Pancreas (tissue), 10 donors: ENCODE results near the gene ERF. TPM values are rescaled to one million over a fixed set of nuclear protein-coding genes. Genes with fewer than 3 reads are reported as not detected.

Experiments used
- ATAC-seq, 4 donors: fragments of 200-7000 bp; cut with Tn5 transposase; one replicate each; pipeline versions ENCODE4 v1.8.0 to v1.9.1; 2020; ENCODE audit warnings: mild to moderate bottlenecking in 4 of 4, moderate library complexity in 4 of 4
- DNase-seq, 6 donors: peaks; one replicate each; pipeline ENCODE4 v3.0.0-alpha.2; 2020
- FAIRE-seq: peaks from 2 replicates; lab custom pipeline; 2012; peaks lifted over from hg19 to GRCh38; lab: Jason Lieb, UNC
- H3K27ac ChIP-seq, 4 donors: fragments of 200-600 bp; sonication (generic); 1 replicate in 3 of 4; 2 replicates in 1 of 4; pipeline versions ENCODE4 v1.5.0 to v1.8.0; 2020
- H3K27me3 ChIP-seq, 4 donors: fragments of 200-600 bp; one replicate each; pipeline ENCODE4 v1.8.0; 2021
- H3K36me3 ChIP-seq, 3 donors: fragments of 200-600 bp; sonication (generic) in 1 of 3; one replicate each; pipeline versions ENCODE4 v1.5.0 to v1.8.0; 2020 to 2021
- H3K4me1 ChIP-seq, 3 donors: fragments of 200-600 bp; one replicate each; pipeline ENCODE4 v1.8.0; 2021
- H3K4me3 ChIP-seq, 4 donors: fragments of 200-600 bp; sonication (generic) in 2 of 4; one replicate each; pipeline versions ENCODE4 v1.5.0 to v1.8.0; 2020 to 2021
- H3K9me3 ChIP-seq, 4 donors: fragments of 200-600 bp; one replicate each; pipeline ENCODE4 v1.8.0; 2021
- WGBS, 2 donors: extraction: QIAGEN DNeasy Blood & Tissue Kit; methylation state at CpG; one replicate each; pipeline ENCODE4 v1.1.7; 2013; 5-methylcytosine and 5-hydroxymethylcytosine counted together
- intact Hi-C, 3 donors: fragments of 100-400 bp; cut with DNase I; formaldehyde crosslinking; loops; one replicate each; pipeline versions ENCODE4 v1.11.1 to v1.14.2; 2022
- polyA plus RNA-seq, 2 donors: library from polyadenylated mRNA; stranded (reverse); fragments of 200-250 nt; gene quantifications; one replicate each; pipeline ENCODE4 v1.2.3, GENCODE V29; 2013
- total RNA-seq, 6 donors: library from RNA; stranded (reverse); fragmentation: NEBNext Ultra II Directional in 4 of 6; extraction: Animal tissue kit (Norgen Biotek cat#: 25700) in 4 of 6; gene quantifications; one replicate each; pipeline versions ENCODE4 v1.2.1 to v1.2.4, GENCODE V29; 2021 to 2023
- TF ChIP-seq, protein P1 (sequence below), 4 donors: fragments of 200-600 bp; sonication (generic) in 3 of 4; IDR thresholded peaks; one replicate each; pipeline versions ENCODE4 v1.5.0 to v1.8.0; 2021; ENCODE audit warnings: antibody characterized with exemption in 4 of 4
- donor health status: healthy with polysubstance abuse.
- donor health status: DM: no; HTN: no; CAD: no; lungs with moderate emphysema.
- donor health status: DM: no; HTN: no; CAD: no.
- donor health status: control.
- donor health status: control.
- donor health status: Bipolar disorder and iron deficiency.
- donor health status: DM: yes; HTN: yes; CAD: no.
- donor health status: DM: no; HTN: no; CAD: no.
- donor health status: DM: no; HTN: no; CAD: no.
- donor health status: DM: yes; HTN: yes; CAD: no.

Gene ERF
- total and polyA plus RNA-seq, 8 donors: 20.5 to 48.5 (median 22.9) TPM

DNA sequence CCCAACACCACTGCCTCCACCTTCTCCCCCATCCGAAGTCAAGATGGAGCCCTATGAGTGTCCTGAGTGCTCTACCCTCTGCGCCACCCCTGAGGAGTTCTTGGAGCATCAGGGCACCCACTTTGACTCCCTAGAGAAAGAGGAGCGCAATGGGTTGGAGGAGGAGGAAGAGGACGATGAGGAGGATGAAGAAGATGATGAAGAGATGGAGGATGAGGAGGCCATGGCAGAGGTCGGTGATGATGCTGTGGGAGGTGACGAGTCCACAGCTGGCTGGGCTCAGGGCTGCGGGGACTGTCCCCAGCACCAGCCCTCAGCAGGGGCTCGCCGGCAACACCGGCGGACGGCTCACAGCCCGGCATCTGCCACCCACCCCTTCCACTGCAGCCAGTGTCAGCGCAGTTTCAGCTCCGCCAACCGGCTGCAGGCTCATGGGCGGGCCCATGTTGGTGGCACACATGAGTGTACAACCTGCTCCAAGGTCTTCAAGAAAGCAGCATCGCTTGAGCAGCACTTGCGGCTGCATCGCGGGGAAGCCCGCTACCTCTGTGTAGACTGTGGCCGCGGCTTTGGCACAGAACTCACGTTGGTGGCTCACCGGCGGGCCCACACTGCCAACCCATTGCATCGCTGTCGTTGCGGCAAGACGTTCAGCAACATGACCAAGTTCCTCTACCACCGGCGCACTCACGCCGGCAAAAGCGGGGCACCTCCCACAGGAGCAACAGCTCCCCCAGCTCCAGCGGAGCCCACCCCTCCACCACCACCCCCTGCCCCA lies 29.8 kb downstream of the ERF start:
- Histone ChIP-seq H3K27ac (no peak overlapping the region), H3K4me1 (peaks cover 0 to 8% (median 0%) of the 10 kb centered on the region in 3 donors), H3K36me3 (peaks cover 3 to 30% (median 22%) of the 10 kb centered on the region in 3 donors), H3K27me3 (no peaks in the 10 kb centered on the region), H3K9me3 (no peaks in the 10 kb centered on the region), H3K4me3 (no peak overlapping the region)
- TF ChIP-seq, protein P1, sequence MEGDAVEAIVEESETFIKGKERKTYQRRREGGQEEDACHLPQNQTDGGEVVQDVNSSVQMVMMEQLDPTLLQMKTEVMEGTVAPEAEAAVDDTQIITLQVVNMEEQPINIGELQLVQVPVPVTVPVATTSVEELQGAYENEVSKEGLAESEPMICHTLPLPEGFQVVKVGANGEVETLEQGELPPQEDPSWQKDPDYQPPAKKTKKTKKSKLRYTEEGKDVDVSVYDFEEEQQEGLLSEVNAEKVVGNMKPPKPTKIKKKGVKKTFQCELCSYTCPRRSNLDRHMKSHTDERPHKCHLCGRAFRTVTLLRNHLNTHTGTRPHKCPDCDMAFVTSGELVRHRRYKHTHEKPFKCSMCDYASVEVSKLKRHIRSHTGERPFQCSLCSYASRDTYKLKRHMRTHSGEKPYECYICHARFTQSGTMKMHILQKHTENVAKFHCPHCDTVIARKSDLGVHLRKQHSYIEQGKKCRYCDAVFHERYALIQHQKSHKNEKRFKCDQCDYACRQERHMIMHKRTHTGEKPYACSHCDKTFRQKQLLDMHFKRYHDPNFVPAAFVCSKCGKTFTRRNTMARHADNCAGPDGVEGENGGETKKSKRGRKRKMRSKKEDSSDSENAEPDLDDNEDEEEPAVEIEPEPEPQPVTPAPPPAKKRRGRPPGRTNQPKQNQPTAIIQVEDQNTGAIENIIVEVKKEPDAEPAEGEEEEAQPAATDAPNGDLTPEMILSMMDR (IDR thresholded peaks at IDR 0.05): no peak
- WGBS, 2 donors: 94% methylated on average over 37 of the region's 37 CpGs
- ATAC-seq (no peak), FAIRE-seq (no peak), DNase-seq (no peak)
- intact Hi-C loops: no loop called here

- WGBS, 2 donors: 1 to 2% methylated on average over 6 of the region's 6 CpGs
- peak overlapping the region; percentile 54 to 89 (median 80) for H3K4me3 ChIP-seq
- no peak for DNase-seq
- peaks cover 3 to 15% (median 14%) of the 10 kb centered on the region in 3 donors for H3K36me3 ChIP-seq
- no peak for ATAC-seq
- TF ChIP-seq, protein P1 (IDR thresholded peaks at IDR 0.05): no peak
- intact Hi-C loops: no loop called here
- peak overlapping the region in 2 of 4 donors; percentile 47 to 80 for H3K27ac ChIP-seq
- peaks cover 5 to 29% (median 8%) of the 10 kb centered on the region in 3 donors for H3K4me1 ChIP-seq
- no peak for FAIRE-seq
- H3K27me3 ChIP-seq: no peaks in the 10 kb centered on the region
- H3K9me3 ChIP-seq: no peaks in the 10 kb centered on the region
These were observed 34.2 kb downstream of the ERF start for GRCh38 chr19:42220751-42221097.

DNA sequence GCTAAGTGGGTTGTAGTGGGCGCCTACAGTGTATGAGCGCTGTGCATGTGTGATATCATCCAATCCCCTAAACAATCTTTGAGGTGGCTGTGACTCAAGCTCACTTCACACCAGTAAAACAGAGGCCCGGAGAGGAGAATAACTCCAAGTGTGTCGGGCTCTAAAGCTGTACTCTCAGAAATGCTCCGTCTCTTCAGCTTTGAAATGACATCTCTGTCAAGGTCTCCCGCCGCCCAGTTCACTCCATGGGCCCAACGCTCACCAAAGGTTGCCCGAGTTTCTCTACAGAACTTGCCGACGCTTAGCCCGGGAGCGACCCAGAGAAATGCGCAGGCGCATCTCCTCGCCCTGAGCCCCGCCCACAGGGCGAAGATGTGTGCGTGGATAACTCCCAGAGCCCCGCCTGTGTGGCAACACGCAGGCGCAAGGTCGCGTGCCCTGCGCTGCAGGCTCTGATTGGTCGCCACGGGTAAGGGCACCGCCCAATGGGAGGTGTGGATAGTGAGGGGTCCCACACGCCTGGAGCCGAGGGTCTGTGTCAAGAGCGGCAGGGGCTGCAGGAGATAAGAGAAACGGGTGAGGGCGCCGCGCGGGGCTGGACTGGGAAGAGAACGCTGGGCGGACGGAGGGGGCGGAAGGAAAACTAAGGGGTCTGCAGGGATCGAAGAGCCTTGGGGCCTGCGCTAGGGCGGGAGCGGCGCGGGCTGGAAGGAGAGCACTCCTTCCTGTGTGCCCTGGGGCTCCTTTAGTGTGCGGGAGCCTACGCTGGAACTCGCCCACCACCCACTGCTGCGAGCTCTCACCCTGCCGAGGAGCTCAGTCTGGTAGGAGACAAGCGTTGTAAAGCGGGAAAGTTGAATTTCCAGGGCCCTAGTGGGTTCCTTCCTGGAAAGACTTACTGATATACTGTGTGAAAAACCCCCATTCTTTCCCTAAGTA lies 34.8 kb downstream of the ERF start, which contains the start of gene ZNF526:
Gene ZNF526 (plus strand): TSS at position 501 of the 939 bp plus-strand sequence. CDS start 4,092 bp downstream, outside the sequence.
- Histone ChIP-seq H3K9me3 (no peaks in the 10 kb centered on the region), H3K27me3 (no peaks in the 10 kb centered on the region), H3K4me3 (peak within 1 kb of the TSS; percentile 54 to 89 (median 80)), H3K27ac (peak within 1 kb of the TSS; percentile 20 to 80 (median 61)), H3K4me1 (peaks cover 5 to 35% (median 14%) of the 10 kb centered on the region in 3 donors), H3K36me3 (peaks cover 2 to 9% (median 8%) of the 10 kb centered on the region in 3 donors)
- TF ChIP-seq, protein P1 (IDR thresholded peaks at IDR 0.05): no peak
- ATAC-seq: peak; percentile 79 to 89 (median 85)
- intact Hi-C loops: no loop called here
- DNase-seq: peak; percentile 95 to 99 (median 96)
- 0 to 1% methylated on average over 52 to 53 of the region's 53 CpGs for WGBS, 2 donors
- peak; percentile 68 for FAIRE-seq

DNA sequence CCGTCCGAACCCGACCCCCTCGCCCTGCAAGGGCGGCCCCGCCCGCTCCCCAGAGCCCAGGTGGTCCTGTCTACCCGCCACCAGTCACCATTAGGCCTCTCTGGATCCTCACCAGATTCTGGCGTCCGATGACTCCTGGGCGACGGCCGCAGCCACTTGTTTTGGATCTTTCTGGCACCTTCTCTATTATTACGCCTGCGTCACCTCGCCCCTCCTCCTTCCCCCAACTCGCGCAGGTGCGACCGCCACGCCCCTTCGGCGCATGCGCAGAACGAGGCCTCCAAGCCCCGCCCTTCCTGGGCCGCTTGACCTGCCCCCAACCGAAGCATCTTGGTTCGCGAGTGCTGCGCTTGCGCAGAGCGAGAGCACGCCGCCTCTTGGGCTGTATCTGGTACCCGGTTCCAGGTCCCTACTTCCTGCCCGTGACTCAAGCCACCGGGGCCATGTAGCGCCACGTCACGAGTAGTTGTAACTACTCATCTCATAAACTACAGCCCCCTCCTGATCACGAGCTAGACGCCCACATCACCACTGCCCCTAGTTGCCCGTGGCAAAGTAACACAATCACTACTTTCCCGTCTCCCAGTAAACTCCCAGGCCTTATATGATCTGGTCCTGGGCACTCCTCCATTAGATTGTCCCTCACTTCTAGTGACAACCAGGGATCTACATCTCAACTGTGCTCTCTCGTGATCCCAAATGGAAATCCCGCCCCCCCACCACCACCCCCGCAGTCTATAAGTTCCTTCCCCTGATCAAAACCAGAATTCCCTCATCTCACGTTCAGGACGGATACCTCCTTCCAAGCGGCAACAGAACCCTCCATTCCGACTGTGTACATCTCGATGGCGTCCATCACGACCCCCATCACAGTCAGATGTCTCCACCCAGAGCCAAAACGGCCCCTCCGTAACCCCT lies 37.1 kb downstream of the ERF start, which contains the start of gene DEDD2:
Gene DEDD2 (minus strand): TSS at position 158 of the 918 bp plus-strand sequence. CDS start 670 bp downstream, outside the sequence.
- FAIRE-seq (peak; percentile 29), ATAC-seq (peak; percentile 75 to 80 (median 79))

More for the DNA sequence above, 37.1 kb downstream of the ERF start, which contains the start of gene DEDD2:
- Histone ChIP-seq H3K4me1 (peaks cover 5 to 39% (median 15%) of the 10 kb centered on the region in 3 donors), H3K9me3 (no peaks in the 10 kb centered on the region), H3K27ac (peak within 1 kb of the TSS; percentile 82 to 98 (median 90)), H3K36me3 (peaks cover 0 to 6% (median 0%) of the 10 kb centered on the region in 3 donors), H3K27me3 (no peaks in the 10 kb centered on the region), H3K4me3 (peak within 1 kb of the TSS; percentile 47 to 75 (median 68))
- peak; percentile 97 to 100 (median 100) for DNase-seq
- intact Hi-C loops: no loop called here
- WGBS, 2 donors: 16% methylated on average over 57 of the region's 57 CpGs
- TF ChIP-seq, protein P1 (IDR thresholded peaks at IDR 0.05): no peak
